Left lung (tissue), 10 donors: ENCODE data around the gene GRK4. TPM values are rescaled to one million over a fixed set of nuclear protein-coding genes. Genes with fewer than 3 reads are reported as not detected.

Experiments used
- ATAC-seq: fragments of 200-7000 bp; cut with Tn5 transposase; one replicate; pipeline ENCODE4 v1.9.1; 2020; ENCODE audit warnings: moderate library complexity
- DNase-seq, 4 donors: peaks; one replicate each; pipeline ENCODE4 v3.0.0-alpha.2; 2013 to 2020
- H3K27ac ChIP-seq, 2 donors: fragments of 200-600 bp; sonication (generic) in 1 of 2; one replicate each; pipeline versions ENCODE4 v1.5.0 to v1.8.0; 2020 to 2021
- H3K27me3 ChIP-seq, 2 donors: fragments of 200-600 bp; sonication (generic) in 1 of 2; one replicate each; pipeline versions ENCODE4 v1.5.0 to v1.8.0; 2020 to 2021
- H3K36me3 ChIP-seq, 2 donors: fragments of 200-600 bp; sonication (generic) in 1 of 2; one replicate each; pipeline versions ENCODE4 v1.5.0 to v1.8.0; 2020 to 2021
- H3K4me1 ChIP-seq, 2 donors: fragments of 200-600 bp; one replicate each; pipeline ENCODE4 v1.8.0; 2021
- H3K4me3 ChIP-seq, 2 donors: fragments of 200-600 bp; sonication (generic) in 1 of 2; one replicate each; pipeline versions ENCODE4 v1.5.0 to v1.8.0; 2020 to 2021; ENCODE audit warnings: mild to moderate bottlenecking in 1 of 2
- H3K9me3 ChIP-seq, 2 donors: fragments of 200-600 bp; sonication (generic) in 1 of 2; one replicate each; pipeline versions ENCODE4 v1.5.0 to v1.8.0; 2020 to 2021
- intact Hi-C, 2 donors: fragments of 100-400 bp; cut with DNase I; formaldehyde crosslinking; loops; one replicate each; pipeline versions ENCODE4 v1.11.2 to v1.14.2; 2022
- polyA plus RNA-seq, 6 donors: library from polyadenylated mRNA; unstranded; fragments of 120-200 nt; gene quantifications; one replicate each; pipeline ENCODE4 v1.2.1, GENCODE V29; 2013; ENCODE audit not compliant: insufficient read length in 6 of 6
- total RNA-seq, 2 donors: library from RNA; stranded (reverse); fragmentation: NEBNext Ultra II Directional; extraction: Animal tissue kit (Norgen Biotek cat#: 25700); gene quantifications; one replicate each; pipeline ENCODE4 v1.2.1, GENCODE V29; 2021
- TF ChIP-seq, protein P1 (sequence below), 2 donors: fragments of 200-600 bp; sonication (generic) in 1 of 2; IDR thresholded peaks; one replicate each; pipeline versions ENCODE4 v1.5.0 to v1.8.0; 2021; ENCODE audit warnings: antibody characterized with exemption in 2 of 2
- donor health status: DM: no; HTN: yes; CAD: no.
- donor health status: DM: no; HTN: no; CAD: no.

Gene GRK4
- total and polyA plus RNA-seq, 8 donors: 5.3 to 23.0 (median 15.9) TPM

DNA sequence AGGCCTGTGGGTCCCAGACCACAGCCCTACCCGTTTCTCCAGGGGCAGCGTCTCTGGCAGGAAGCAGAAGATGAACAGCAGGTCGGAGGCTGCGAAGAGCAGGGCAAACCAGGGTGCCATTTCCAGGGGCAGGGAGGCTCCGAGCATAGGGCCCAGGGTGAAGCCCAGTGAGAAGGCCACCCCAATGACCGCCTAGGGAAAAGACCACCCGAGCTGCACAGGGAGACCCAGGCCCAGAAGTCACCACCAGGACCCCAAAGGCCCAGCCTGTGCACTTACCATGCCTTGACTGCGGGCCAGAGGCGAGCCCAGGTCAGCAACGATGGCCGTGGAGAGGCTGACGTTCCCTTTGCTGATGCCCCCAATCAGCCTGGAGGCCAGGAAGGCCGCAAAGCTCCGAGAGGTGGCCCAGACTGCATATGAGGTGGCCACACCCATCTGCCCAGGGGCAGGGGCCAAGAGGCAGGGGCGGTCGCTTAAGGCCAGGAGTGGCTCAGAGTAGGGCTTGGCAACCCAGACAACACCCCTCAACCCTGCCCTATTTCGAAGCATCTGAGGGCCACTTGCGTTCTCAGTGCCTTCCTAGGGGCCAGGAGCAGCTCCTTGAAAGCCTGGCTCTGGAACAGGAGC lies 30.9 kb upstream of the GRK4 start:
- no peaks in the 10 kb centered on the region for H3K27me3 ChIP-seq
- no peaks in the 10 kb centered on the region for H3K9me3 ChIP-seq
- peaks cover 0 to 53% of the 10 kb centered on the region in 2 donors for H3K36me3 ChIP-seq
- DNase-seq: peak in 2 of 4 donors; percentile 57
- intact Hi-C loops: loop anchor here in 1 of 2 donors (10.0 kb wide), 1 partner anchor 168 kb away; no protein-coding TSS in a partner anchor
- H3K27ac ChIP-seq: peak overlapping the region; percentile 88 to 90
- TF ChIP-seq, protein P1, sequence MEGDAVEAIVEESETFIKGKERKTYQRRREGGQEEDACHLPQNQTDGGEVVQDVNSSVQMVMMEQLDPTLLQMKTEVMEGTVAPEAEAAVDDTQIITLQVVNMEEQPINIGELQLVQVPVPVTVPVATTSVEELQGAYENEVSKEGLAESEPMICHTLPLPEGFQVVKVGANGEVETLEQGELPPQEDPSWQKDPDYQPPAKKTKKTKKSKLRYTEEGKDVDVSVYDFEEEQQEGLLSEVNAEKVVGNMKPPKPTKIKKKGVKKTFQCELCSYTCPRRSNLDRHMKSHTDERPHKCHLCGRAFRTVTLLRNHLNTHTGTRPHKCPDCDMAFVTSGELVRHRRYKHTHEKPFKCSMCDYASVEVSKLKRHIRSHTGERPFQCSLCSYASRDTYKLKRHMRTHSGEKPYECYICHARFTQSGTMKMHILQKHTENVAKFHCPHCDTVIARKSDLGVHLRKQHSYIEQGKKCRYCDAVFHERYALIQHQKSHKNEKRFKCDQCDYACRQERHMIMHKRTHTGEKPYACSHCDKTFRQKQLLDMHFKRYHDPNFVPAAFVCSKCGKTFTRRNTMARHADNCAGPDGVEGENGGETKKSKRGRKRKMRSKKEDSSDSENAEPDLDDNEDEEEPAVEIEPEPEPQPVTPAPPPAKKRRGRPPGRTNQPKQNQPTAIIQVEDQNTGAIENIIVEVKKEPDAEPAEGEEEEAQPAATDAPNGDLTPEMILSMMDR (IDR thresholded peaks at IDR 0.05): no peak
- peak overlapping the region in 1 of 2 donors; percentile 70 for H3K4me3 ChIP-seq
- H3K4me1 ChIP-seq: peaks cover 33 to 78% of the 10 kb centered on the region in 2 donors
- ATAC-seq: peak; percentile 3

DNA sequence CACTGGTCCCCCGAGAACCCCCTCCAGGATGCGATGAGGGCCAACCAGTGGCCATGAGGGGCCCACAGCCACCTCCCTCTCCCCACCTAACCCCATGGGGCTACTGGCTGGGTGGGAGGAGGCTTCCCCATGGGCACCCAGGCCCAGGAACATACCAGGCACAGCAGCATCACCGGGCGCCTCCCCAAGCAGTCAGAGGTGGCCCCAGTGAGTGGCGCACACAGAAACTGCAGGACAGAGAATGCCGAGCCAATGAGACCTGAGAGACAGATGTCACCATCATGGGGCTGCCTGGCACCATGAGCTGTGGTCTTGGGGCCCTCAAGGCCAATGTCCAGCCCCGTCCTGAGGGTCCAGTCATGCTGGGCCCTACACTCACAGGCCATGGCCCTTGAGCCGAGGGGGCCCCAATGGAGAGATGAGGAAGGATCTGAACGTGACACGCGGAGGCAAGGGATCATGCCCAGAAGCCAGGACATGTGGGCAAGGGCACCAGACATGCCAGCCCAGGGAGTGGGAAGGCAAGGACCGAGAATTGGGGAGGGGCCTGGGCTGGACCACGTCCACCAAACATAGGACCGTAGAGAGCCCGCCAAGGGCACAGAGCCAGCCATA lies 30.3 kb upstream of the GRK4 start:
- intact Hi-C loops: loop anchor here in 1 of 2 donors (10.0 kb wide), 1 partner anchor 168 kb away; no protein-coding TSS in a partner anchor
- TF ChIP-seq, protein P1 (IDR thresholded peaks at IDR 0.05): no peak
- peak overlapping the region; percentile 88 to 90 for H3K27ac ChIP-seq
- no peaks in the 10 kb centered on the region for H3K9me3 ChIP-seq
- H3K4me3 ChIP-seq: peak overlapping the region; percentile 70 to 97
- ATAC-seq (no peak), DNase-seq (peak in 1 of 4 donors; percentile 42)
- H3K36me3 ChIP-seq: peaks cover 0 to 53% of the 10 kb centered on the region in 2 donors
- H3K27me3 ChIP-seq: no peaks in the 10 kb centered on the region
- H3K4me1 ChIP-seq: peaks cover 33 to 84% of the 10 kb centered on the region in 2 donors

DNA sequence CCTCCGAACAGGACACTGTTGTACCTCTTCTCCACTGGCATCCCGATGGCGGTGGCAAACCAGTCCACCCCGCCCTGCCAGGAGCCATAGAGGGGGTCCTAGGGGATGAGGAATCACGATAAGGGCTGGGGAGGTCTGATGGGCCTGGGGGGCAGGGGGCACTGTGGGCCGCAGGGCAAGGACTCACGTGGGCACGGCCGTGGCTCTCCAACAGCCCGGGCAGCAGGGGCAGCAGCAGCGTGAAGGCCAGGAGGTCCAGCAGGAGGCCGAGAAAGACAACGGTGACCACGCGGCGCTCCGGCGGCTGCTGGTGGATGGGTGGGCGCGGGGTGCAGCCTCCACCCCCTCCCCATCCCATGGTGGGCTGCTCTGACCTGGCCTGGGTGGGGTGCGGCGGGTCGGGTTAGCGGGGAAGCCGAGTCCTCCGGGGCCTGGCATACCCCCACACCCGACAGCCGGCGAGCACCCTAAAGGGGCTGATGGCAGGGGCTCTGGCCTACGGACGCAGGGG lies 29.8 kb upstream of the GRK4 start:
- peak overlapping the region; percentile 70 to 97 for H3K4me3 ChIP-seq
- TF ChIP-seq, protein P1 (IDR thresholded peaks at IDR 0.05): no peak
- intact Hi-C loops: loop anchor here in 1 of 2 donors (10.0 kb wide), 1 partner anchor 169 kb away; no protein-coding TSS in a partner anchor
- no peak for ATAC-seq
- peaks cover 33 to 79% of the 10 kb centered on the region in 2 donors for H3K4me1 ChIP-seq
- H3K27ac ChIP-seq: peak overlapping the region; percentile 88 to 90
- H3K27me3 ChIP-seq: no peaks in the 10 kb centered on the region
- H3K36me3 ChIP-seq: peaks cover 0 to 53% of the 10 kb centered on the region in 2 donors
- no peaks in the 10 kb centered on the region for H3K9me3 ChIP-seq
- peak in 1 of 4 donors; percentile 47 for DNase-seq

DNA sequence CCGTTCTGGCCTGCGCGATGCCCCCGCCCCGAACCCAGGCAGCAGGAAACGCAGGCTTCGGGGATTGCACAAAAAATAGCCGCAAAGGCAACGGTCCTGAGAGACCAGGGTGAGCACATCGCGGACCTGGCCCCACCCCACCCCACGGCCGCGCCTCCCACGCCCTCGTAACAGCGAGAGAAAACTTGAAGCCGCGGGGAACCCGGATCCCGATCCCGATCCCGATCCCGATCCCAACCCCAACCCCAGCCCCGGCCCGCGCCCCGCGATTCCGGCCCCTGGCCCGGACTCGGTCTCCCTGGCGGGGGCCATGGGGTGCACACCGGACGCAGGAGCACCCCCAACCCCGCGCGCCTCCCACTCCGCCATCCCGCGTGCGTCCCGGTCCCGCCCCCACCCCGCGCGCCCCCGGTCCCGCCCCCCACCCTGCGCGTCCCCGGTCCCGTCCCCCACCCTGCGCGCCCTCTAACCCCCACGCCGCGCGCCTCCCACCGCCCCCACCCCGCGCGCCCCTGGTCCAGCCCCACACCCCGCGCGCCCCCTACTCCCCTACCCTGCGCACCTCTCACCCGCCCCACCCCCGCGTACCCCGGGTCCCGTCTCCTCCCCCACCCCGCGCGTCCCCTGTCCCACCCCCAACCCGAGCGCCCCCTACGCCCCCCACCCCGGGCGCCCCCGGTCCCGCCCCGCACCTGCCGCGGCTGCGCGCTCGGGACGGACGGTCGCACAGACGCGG lies 29.1 kb upstream of the GRK4 start:
- intact Hi-C loops: loop anchor here in 1 of 2 donors (10.0 kb wide), 1 partner anchor 169 kb away; no protein-coding TSS in a partner anchor
- H3K27ac ChIP-seq: peak overlapping the region; percentile 88 to 90
- H3K9me3 ChIP-seq: no peaks in the 10 kb centered on the region
- peaks cover 33 to 76% of the 10 kb centered on the region in 2 donors for H3K4me1 ChIP-seq
- peak overlapping the region; percentile 70 to 97 for H3K4me3 ChIP-seq
- DNase-seq (peak in 2 of 4 donors; percentile 62 to 91), ATAC-seq (no peak)
- H3K27me3 ChIP-seq: no peaks in the 10 kb centered on the region
- H3K36me3 ChIP-seq: peaks cover 0 to 53% of the 10 kb centered on the region in 2 donors
- TF ChIP-seq, protein P1 (IDR thresholded peaks at IDR 0.05): no peak
